Subcutaneous abdominal adipose tissue (tissue), 5 donors: ENCODE measurements around the gene TRIM26.
"Not testable (repeated sequence)": the region's sequence is repeated elsewhere in the genome, so short reads cannot be mapped to it uniquely, and the experiment has no call there.

Source experiments
- H3K27ac ChIP-seq: one replicate; pipeline ENCODE4 v1.7.0; 2013; ENCODE audit warnings: low read depth, mild to moderate bottlenecking, inconsistent platforms, low read length, moderate library complexity
- H3K27me3 ChIP-seq, 5 donors: one replicate each; pipeline ENCODE4 v1.7.0; 2013; ENCODE audit warnings: low read length in 5 of 5, inconsistent platforms in 1 of 5; ENCODE audit not compliant: control insufficient read depth in 5 of 5, insufficient read depth in 4 of 5
- H3K36me3 ChIP-seq, 5 donors: one replicate each; pipeline ENCODE4 v1.7.0; 2013; ENCODE audit warnings: low read length in 5 of 5; ENCODE audit not compliant: control insufficient read depth in 5 of 5, insufficient read depth in 5 of 5
- H3K4me1 ChIP-seq, 5 donors: one replicate each; pipeline ENCODE4 v1.7.0; 2013; ENCODE audit warnings: low read length in 5 of 5, mild to moderate bottlenecking in 3 of 5, moderate library complexity in 1 of 5; ENCODE audit not compliant: control insufficient read depth in 5 of 5, insufficient read depth in 5 of 5
- H3K4me3 ChIP-seq, 5 donors: one replicate each; pipeline ENCODE4 v1.7.0; 2013; ENCODE audit warnings: low read length in 5 of 5, low read depth in 1 of 5
- H3K9ac ChIP-seq, 5 donors: one replicate each; pipeline ENCODE4 v1.7.0; 2013; ENCODE audit warnings: low read length in 5 of 5, mild to moderate bottlenecking in 4 of 5, moderate library complexity in 3 of 5
- H3K9me3 ChIP-seq, 5 donors: one replicate each; pipeline ENCODE4 v1.7.0; 2013; ENCODE audit warnings: low read length in 5 of 5; ENCODE audit not compliant: control insufficient read depth in 5 of 5
- donor health status: healthy.
- donor health status: healthy.
- donor health status: healthy.
- donor health status: healthy.
- donor health status: healthy.

TRIM26 gene

DNA sequence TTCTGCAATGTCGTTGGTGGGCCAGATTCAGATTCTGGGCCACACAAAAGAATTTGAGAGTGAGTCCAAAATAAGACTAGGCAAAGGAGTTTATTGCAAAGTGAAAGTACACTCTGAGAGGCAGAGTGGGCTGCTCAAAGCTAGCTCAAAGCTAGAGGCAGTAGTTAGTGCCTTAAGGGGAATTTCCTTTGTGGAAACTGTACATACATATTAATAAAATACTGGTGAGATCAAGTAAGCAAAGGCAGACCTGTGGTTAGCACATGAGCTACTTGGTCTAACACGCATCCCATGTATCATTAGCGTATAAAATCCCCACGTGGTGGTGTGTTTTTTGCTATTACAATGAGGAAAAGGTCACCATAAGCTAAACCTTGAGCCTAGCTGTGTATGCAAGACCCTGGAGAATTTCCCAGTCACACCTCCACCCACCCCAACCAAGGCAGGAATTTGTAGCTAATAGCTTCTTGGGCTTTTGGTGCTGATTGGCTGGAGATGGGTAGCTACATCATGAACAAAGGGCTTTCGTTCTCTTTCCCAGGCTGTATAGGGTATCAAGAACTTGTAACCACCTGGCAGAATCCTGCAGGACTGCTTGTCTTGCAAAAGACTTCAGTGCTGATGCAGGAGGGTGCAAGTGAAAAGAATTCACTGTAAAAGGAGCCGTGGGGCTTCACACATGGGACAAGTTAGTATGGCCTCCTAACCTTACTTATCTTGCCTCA lies 14.7 kb upstream of the TRIM26 start:
- no peaks in the 10 kb centered on the region for H3K4me1 ChIP-seq
- no peaks in the 10 kb centered on the region for H3K27me3 ChIP-seq
- H3K4me3 ChIP-seq: no peak overlapping the region
- peaks cover 0 to 11% (median 5%) of the 10 kb centered on the region in 5 donors for H3K9me3 ChIP-seq
- H3K9ac ChIP-seq: no peak overlapping the region
- no peaks in the 10 kb centered on the region for H3K36me3 ChIP-seq
- H3K27ac ChIP-seq: no peak overlapping the region

DNA sequence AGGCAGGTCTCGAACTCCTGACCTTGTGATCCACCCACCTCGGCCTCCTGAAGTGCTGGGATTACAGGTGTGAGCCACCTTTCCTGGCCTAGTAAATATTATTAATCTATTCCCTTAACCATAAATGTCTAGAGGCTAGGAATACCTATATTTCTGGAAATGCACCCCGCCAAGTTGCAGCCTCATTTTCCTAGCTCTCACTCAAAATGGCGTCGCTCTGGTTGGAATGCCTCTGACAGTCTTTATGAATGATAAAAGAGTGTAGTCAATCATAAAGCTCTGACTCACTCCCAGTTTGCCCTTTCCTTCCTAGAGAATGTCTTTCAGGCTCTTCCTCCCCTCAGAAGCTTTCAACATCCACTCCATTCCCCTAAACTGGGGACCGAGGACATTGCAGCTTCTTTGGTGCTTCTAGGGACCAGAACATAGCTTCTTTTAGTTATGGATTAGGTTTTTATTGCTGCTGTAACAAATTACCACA lies 14.1 kb upstream of the TRIM26 start:
- Histone ChIP-seq H3K27ac (no peak overlapping the region), H3K9ac (no peak overlapping the region), H3K9me3 (peaks cover 0 to 11% (median 5%) of the 10 kb centered on the region in 5 donors), H3K4me3 (no peak overlapping the region), H3K27me3 (no peaks in the 10 kb centered on the region), H3K4me1 (no peaks in the 10 kb centered on the region), H3K36me3 (no peaks in the 10 kb centered on the region)

DNA sequence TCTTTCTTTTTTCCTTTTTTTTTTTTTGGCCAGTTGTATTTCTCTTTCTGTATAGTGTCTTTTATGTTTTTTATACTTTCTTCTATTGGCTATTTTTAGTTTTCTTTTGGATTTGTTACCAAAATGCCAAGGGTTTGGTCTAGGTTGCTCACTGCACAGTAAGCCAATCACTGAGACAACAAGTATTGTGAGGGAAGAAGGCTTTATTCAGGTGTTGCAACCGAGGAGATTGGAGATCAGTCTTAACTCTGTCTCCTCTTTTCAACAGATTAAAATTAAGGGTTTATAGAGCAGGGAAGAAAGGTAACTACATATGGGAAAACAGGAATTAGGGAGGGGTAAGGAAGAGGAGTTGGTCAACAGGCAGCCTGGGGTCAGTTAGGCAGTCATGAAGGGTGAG lies 10.1 kb upstream of the TRIM26 start:
- H3K4me3 ChIP-seq: no peak overlapping the region
- H3K9me3 ChIP-seq: peaks cover 0 to 11% (median 5%) of the 10 kb centered on the region in 5 donors
- no peaks in the 10 kb centered on the region for H3K36me3 ChIP-seq
- H3K27me3 ChIP-seq: no peaks in the 10 kb centered on the region
- no peak overlapping the region for H3K9ac ChIP-seq
- H3K27ac ChIP-seq: no peak overlapping the region
- H3K4me1 ChIP-seq: peaks cover 0 to 4% (median 3%) of the 10 kb centered on the region in 5 donors

DNA sequence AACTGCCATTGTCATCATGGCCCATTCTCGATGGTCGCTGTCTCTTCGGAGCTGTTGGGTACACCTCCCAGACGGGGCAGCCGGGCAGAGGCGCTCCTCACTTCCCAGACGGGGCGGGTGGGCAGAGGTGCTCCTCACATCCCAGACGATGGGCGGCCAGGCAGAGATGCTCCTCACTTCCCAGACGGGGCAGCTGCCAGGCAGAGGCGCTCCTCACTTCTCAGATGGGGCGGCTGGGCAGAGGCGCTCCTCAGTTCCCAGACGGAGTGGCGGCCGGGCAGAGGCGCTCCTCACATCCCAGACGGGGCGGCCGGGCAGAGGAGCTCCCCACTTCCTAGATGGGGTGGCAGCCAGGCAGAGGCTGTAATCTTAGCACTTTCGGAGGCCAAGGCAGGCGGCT lies 8.8 kb upstream of the TRIM26 start:
- not testable (repeated sequence) for H3K36me3 ChIP-seq, H3K4me1 ChIP-seq, H3K27me3 ChIP-seq, H3K4me3 ChIP-seq, H3K27ac ChIP-seq, H3K9ac ChIP-seq
- H3K9me3 ChIP-seq: peaks cover 0 to 11% (median 5%) of the 10 kb centered on the region in 5 donors

DNA sequence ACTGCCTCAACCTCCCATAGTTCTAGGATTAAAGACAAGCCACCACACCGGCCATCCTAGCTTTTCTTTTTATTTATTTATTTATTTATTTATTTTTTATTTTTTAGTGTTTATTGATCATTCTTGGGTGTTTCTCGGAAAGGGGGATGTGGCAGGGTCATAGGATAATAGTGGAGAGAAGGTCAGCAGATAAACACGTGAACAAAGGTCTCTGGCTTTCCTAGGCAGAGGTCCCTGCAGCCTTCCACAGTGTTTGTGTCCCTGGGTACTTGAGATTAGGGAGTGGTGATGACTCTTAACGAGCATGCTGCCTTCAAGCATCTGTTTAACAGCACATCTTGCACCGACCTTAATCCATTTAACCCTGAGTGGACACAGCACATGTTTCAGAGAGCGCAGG lies 8.2 kb upstream of the TRIM26 start:
- H3K36me3 ChIP-seq, H3K27me3 ChIP-seq, H3K4me1 ChIP-seq, H3K27ac ChIP-seq, H3K9ac ChIP-seq, H3K4me3 ChIP-seq: not testable (repeated sequence)
- peaks cover 0 to 11% (median 5%) of the 10 kb centered on the region in 5 donors for H3K9me3 ChIP-seq

DNA sequence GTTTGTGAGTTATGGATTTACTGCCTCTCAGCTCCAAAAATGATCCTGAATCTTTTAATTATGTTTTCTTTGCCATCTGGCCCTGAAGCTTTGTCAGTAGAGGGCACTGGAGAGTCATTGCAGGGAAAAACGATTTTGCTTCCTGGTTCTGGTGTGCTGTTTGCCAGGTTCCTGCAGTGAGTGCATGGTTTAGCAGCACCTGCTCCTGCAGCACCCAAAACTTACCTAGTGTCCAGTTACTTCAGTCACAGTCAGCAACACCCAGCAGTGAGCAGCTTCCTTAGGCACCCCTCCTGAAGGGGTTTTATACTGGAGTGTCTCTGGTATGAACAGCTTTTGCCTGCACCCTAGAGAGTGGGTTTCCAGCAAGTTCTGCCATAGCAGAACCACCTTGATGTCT lies 6.0 kb upstream of the TRIM26 start:
- H3K9me3 ChIP-seq: peaks cover 0 to 10% (median 5%) of the 10 kb centered on the region in 5 donors

DNA sequence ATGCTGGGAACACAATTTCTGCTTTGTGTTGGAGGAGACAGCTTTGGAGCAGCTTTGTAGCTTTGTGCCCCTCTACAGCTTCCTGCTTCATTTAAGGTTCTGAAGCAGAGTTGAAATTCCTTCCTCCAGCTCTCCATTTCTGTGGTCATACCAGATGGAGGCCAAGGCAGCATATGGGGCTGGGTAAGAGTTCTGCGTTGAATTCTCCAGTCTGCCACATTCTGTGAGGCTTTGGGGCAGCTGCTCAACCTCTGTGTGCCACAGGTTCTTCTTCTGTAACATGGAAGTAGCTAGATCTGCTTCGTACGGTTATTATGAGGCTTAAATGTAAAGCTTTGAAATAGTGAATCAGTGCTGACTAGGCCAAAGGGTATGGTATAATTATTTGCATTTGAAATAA lies 2.9 kb upstream of the TRIM26 start:
- Histone ChIP-seq H3K36me3 (no peaks in the 10 kb centered on the region), H3K4me3 (no peak overlapping the region), H3K27me3 (no peaks in the 10 kb centered on the region), H3K4me1 (peaks cover 8 to 33% (median 27%) of the 10 kb centered on the region in 5 donors), H3K9me3 (no peaks in the 10 kb centered on the region), H3K9ac (no peak overlapping the region), H3K27ac (no peak overlapping the region)

More for the DNA sequence above, 6.0 kb upstream of the TRIM26 start:
- Histone ChIP-seq H3K9ac (no peak overlapping the region), H3K4me1 (peaks cover 2 to 9% (median 8%) of the 10 kb centered on the region in 5 donors), H3K27ac (no peak overlapping the region), H3K36me3 (no peaks in the 10 kb centered on the region), H3K27me3 (no peaks in the 10 kb centered on the region), H3K4me3 (no peak overlapping the region)

DNA sequence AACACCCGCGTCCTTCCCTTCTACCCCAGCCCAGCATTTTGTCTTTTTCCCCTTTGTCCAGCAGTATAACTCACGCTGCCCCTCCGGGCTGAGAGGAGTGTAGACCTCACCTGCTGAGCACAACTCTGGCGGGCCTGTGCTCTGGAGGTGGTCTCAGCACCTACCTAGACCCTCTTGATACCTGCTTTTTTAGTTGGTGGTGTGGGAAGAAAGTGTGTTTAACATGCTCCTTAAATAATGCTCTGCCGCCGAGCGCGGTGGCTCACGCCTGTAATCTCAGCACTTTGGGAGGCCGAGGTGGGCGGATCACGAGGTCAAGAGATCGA lies 1.4 kb upstream of the TRIM26 start:
- Histone ChIP-seq H3K9me3 (no peaks in the 10 kb centered on the region), H3K27me3 (no peaks in the 10 kb centered on the region), H3K27ac (peak overlapping the region; percentile 99), H3K9ac (peak overlapping the region; percentile 26 to 97 (median 93)), H3K4me3 (peak overlapping the region; percentile 61 to 98 (median 92)), H3K4me1 (peaks cover 8 to 42% (median 37%) of the 10 kb centered on the region in 5 donors), H3K36me3 (peaks cover 0 to 3% (median 0%) of the 10 kb centered on the region in 5 donors)

DNA sequence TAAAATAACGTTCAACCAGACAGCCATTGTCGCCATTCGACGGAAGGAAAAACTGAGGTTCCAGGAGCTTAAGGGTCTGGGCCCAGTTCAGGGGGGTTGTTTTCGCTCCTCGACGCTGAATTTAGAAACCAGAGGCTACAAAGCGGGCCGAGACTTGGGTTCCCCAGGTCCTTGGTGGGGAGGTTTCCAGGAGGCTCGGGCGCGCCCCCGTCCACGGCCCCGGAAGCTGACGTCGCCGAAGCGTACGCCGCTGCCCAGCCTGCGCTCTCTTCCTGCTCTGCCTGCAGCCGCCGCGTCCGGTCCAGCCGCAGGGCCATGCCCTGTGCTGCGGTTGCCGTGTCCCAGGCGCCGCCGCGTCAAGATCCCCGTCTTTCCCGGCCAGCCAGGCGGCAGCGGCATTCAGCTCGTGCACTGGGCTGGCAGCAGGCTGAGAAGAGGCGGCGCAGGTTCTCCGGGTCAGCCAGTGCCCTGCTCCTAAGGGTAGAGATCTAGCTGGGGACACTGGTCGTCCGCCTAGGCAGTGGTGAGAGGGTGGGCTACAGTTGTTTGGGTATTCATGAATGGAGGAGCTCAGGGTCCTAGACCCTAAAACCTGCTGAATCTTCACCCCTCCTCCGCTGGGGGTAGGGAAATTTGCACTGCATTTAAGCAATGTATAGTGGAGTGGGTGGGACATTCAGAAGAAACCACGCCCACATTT lies 901 bp upstream of the TRIM26 start:
- peak overlapping the region; percentile 99 for H3K27ac ChIP-seq
- H3K27me3 ChIP-seq: no peaks in the 10 kb centered on the region

DNA sequence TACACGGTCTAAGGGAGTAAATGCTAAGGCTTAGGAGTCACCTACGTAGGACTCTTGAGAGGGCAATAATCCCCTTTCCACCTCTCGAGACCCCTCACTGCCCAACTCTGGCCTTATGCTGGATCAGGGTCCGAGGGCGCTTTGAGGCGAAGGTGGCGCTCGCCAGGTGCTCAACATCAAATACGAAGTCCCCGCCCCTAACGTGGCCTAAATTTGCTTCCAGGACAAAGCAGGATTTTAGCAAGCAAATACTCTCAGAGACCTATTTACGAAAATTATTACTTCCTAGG lies 406 bp upstream of the TRIM26 start:
- peaks cover 0 to 3% (median 0%) of the 10 kb centered on the region in 5 donors for H3K36me3 ChIP-seq
- peak overlapping the region; percentile 99 for H3K27ac ChIP-seq
- H3K27me3 ChIP-seq: no peaks in the 10 kb centered on the region
- H3K4me3 ChIP-seq: peak overlapping the region; percentile 61 to 99 (median 95)
- peak overlapping the region; percentile 66 to 99 (median 95) for H3K9ac ChIP-seq
- H3K4me1 ChIP-seq: peaks cover 8 to 38% (median 36%) of the 10 kb centered on the region in 5 donors
- no peaks in the 10 kb centered on the region for H3K9me3 ChIP-seq

More for the DNA sequence above, 901 bp upstream of the TRIM26 start:
- H3K9me3 ChIP-seq: no peaks in the 10 kb centered on the region
- H3K4me3 ChIP-seq: peak overlapping the region; percentile 61 to 99 (median 95)
- peaks cover 0 to 3% (median 0%) of the 10 kb centered on the region in 5 donors for H3K36me3 ChIP-seq
- H3K4me1 ChIP-seq: peaks cover 8 to 38% (median 36%) of the 10 kb centered on the region in 5 donors
- H3K9ac ChIP-seq: peak overlapping the region; percentile 66 to 99 (median 95)
